Measurements from ENCODE around the gene HOXC13. TPM values are rescaled to one million over a fixed set of nuclear protein-coding genes. Genes with fewer than 3 reads are reported as not detected.

HOXC13 gene
- total and polyA plus RNA-seq, 2 donors (not counting 1 experiment from before 2014, with no cell fraction given), result not detected

DNA sequence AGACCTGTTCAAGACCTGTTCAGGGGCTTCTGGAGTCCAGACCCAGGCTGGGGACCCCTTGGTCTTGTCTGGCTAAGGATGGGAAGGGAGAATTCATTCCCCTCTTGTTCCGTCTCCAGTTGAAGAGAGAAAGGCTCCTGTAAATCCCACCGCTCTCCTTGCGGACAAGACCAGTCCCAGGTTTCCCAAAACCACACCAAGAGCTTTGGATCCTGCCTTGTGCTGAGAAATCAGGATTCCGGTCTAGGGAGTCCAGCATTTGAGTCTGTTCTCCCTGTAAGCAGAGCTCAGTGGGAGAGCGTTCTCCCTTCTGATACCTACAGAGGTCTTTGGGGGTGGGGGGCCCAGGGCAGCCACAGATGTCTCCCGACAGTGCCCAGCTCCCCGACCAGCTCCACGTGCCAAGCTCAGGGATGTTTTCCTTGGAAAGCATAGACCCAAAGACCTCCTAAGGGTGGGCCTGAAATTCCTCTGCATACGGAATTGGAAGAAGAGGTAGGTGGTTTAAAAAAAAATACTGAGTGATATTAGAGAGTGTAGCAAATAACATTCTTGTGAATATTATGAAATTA is 1.9 kb downstream of the HOXC13 start:
- Histone ChIP-seq H3K4me1 (ENCODE audit: control insufficient read depth, extremely low read depth, insufficient read depth, low read length) (no peaks in the 10 kb centered on the region), H3K9me3 (ENCODE audit: control insufficient read depth, insufficient read depth, low read depth, low read length) (no peaks in the 10 kb centered on the region), H3K27ac (ENCODE audit: insufficient read depth, low read length) (no peak overlapping the region), H3K27me3 (ENCODE audit: control insufficient read depth, insufficient read depth, low read length) (peaks cover 84% of the 10 kb centered on the region), H3K4me3 (replicated peaks in 1 of 4; ENCODE audit: control extremely low read depth in 1 of 4, insufficient read depth in 1 of 4, low read depth in 3 of 4, low read length in 4 of 4) (no peak overlapping the region), H4K20me1 (ENCODE audit: control insufficient read depth, extremely low read depth, insufficient read depth, low read length) (no peaks in the 10 kb centered on the region), H3K9ac (ENCODE audit: insufficient read depth, low read length) (no peak overlapping the region), H3K36me3 (ENCODE audit: control insufficient read depth, insufficient read depth, low read length) (no peaks in the 10 kb centered on the region), H3K4me2 (ENCODE audit: extremely low read depth, insufficient read depth, low read length) (no peak overlapping the region), H2AFZ (ENCODE audit: low read length) (no peak overlapping the region), H3K79me2 (ENCODE audit: control insufficient read depth, insufficient read depth, low read length) (no peaks in the 10 kb centered on the region)
- TF ChIP-seq EZH2 (IDR thresholded peaks at IDR 0.05; ENCODE audit: low read length, missing control alignments), result no peak
- TF ChIP-seq CTCF (conservative IDR thresholded peaks at IDR 0.05 in 1 of 2, IDR thresholded peaks at IDR 0.05 in 1 of 2; ENCODE audit: low read depth in 1 of 2, low read length in 2 of 2), result no peak
- DNase-seq (ENCODE audit: low read depth in 2 of 2), result no peak

DNA sequence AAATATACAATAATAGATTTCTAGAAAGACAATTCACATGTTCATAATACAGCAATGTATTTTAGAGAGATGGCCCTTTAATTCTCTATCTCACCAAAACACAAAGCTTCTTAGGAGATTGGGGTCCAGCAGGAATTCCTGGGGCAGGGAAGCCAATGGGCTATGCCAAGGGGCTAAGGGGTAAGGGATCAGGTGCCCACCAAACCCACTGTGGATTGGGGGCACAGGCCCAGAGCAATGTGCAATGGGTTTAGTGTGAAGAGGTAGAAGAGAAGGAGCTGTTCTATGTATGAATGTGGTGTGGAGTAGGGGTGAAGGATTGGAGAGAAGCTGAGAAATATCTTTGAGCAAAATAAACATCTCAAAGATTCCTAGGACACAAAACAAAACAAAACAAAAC is 2.6 kb downstream of the HOXC13 start:
- Histone ChIP-seq H3K9ac (ENCODE audit: insufficient read depth, low read length) (no peak overlapping the region), H3K27me3 (ENCODE audit: control insufficient read depth, insufficient read depth, low read length) (peaks cover 84% of the 10 kb centered on the region), H2AFZ (ENCODE audit: low read length) (no peak overlapping the region), H3K9me3 (ENCODE audit: control insufficient read depth, insufficient read depth, low read depth, low read length) (no peaks in the 10 kb centered on the region), H3K79me2 (ENCODE audit: control insufficient read depth, insufficient read depth, low read length) (no peaks in the 10 kb centered on the region), H3K4me2 (ENCODE audit: extremely low read depth, insufficient read depth, low read length) (no peak overlapping the region), H3K4me1 (ENCODE audit: control insufficient read depth, extremely low read depth, insufficient read depth, low read length) (no peaks in the 10 kb centered on the region), H3K4me3 (replicated peaks in 1 of 4; ENCODE audit: control extremely low read depth in 1 of 4, insufficient read depth in 1 of 4, low read depth in 3 of 4, low read length in 4 of 4) (no peak overlapping the region), H3K27ac (ENCODE audit: insufficient read depth, low read length) (no peak overlapping the region), H4K20me1 (ENCODE audit: control insufficient read depth, extremely low read depth, insufficient read depth, low read length) (no peaks in the 10 kb centered on the region), H3K36me3 (ENCODE audit: control insufficient read depth, insufficient read depth, low read length) (no peaks in the 10 kb centered on the region)
- no peak for DNase-seq (ENCODE audit: low read depth in 2 of 2)
- TF ChIP-seq EZH2 (IDR thresholded peaks at IDR 0.05; ENCODE audit: low read length, missing control alignments) (no peak), CTCF (conservative IDR thresholded peaks at IDR 0.05 in 1 of 2, IDR thresholded peaks at IDR 0.05 in 1 of 2; ENCODE audit: low read depth in 1 of 2, low read length in 2 of 2) (no peak)

GRCh38 chr12:53941750-53942149 is 3.1 kb downstream of the HOXC13 start:
- DNase-seq (ENCODE audit: low read depth in 2 of 2), result no peak
- Histone ChIP-seq H2AFZ (ENCODE audit: low read length) (no peak overlapping the region), H3K36me3 (ENCODE audit: control insufficient read depth, insufficient read depth, low read length) (no peaks in the 10 kb centered on the region), H3K4me3 (replicated peaks in 1 of 4; ENCODE audit: control extremely low read depth in 1 of 4, insufficient read depth in 1 of 4, low read depth in 3 of 4, low read length in 4 of 4) (no peak overlapping the region), H4K20me1 (ENCODE audit: control insufficient read depth, extremely low read depth, insufficient read depth, low read length) (no peaks in the 10 kb centered on the region), H3K4me2 (ENCODE audit: extremely low read depth, insufficient read depth, low read length) (no peak overlapping the region), H3K9me3 (ENCODE audit: control insufficient read depth, insufficient read depth, low read depth, low read length) (no peaks in the 10 kb centered on the region), H3K27ac (ENCODE audit: insufficient read depth, low read length) (no peak overlapping the region), H3K27me3 (ENCODE audit: control insufficient read depth, insufficient read depth, low read length) (peaks cover 85% of the 10 kb centered on the region), H3K4me1 (ENCODE audit: control insufficient read depth, extremely low read depth, insufficient read depth, low read length) (no peaks in the 10 kb centered on the region), H3K79me2 (ENCODE audit: control insufficient read depth, insufficient read depth, low read length) (no peaks in the 10 kb centered on the region), H3K9ac (ENCODE audit: insufficient read depth, low read length) (no peak overlapping the region)
- TF ChIP-seq EZH2 (IDR thresholded peaks at IDR 0.05; ENCODE audit: low read length, missing control alignments) (no peak), CTCF (conservative IDR thresholded peaks at IDR 0.05 in 1 of 2, IDR thresholded peaks at IDR 0.05 in 1 of 2; ENCODE audit: low read depth in 1 of 2, low read length in 2 of 2) (no peak)

All from fibroblast of lung (primary cell).